A673 (cell line): ENCODE data around the gene RHBDF2. TPM values are rescaled to one million over a fixed set of nuclear protein-coding genes. Genes with fewer than 3 reads are reported as not detected.

ENCODE experiments used
- BruUV-seq: library from RNA; stranded (reverse); fragments of 400-500 nt; replicated peaks from 2 replicates; lab custom pipeline; 2021; lab: Mats Ljungman, UMichigan
- CTCF ChIA-PET: fragments of 300-600 bp; sonication (Branson Sonifier 250); formaldehyde crosslinking; loops from one replicate; lab custom pipeline; 2022; ENCODE audit warnings: antibody characterized with exemption; lab: Charles Lee
- POLR2A ChIA-PET: fragments of 300-600 bp; sonication (Branson Sonifier 250); formaldehyde crosslinking; loops from one replicate; lab custom pipeline; 2022; ENCODE audit warnings: antibody characterized with exemption; ENCODE audit not compliant: low non-redundant PET; lab: Charles Lee
- DNase-seq: peaks from one replicate; pipeline ENCODE4 v3.0.0-alpha.2; 2015; ENCODE audit warnings: low spot score
- H3K27ac ChIP-seq: fragments of 200-600 bp; sonication (generic); 2 replicates; pipeline ENCODE4 v1.5.1; 2016; ENCODE audit warnings: mixed run types, low read depth, mild to moderate bottlenecking, mixed read lengths, antibody characterized with exemption, low read length; ENCODE audit not compliant: poor library complexity, severe bottlenecking
- H3K27me3 ChIP-seq: fragments of 200-600 bp; sonication (generic); replicated peaks from 2 replicates; pipeline ENCODE4 v1.6.1; 2017; ENCODE audit warnings: mixed run types, low read depth, mild to moderate bottlenecking, mixed read lengths, antibody characterized with exemption, low read length; ENCODE audit not compliant: insufficient read depth, poor library complexity
- H3K36me3 ChIP-seq: fragments of 200-600 bp; sonication (generic); 2 replicates; pipeline ENCODE4 v1.6.1; 2016; ENCODE audit warnings: mixed run types, mild to moderate bottlenecking, mixed read lengths, antibody characterized with exemption, low read length; ENCODE audit not compliant: insufficient read depth, poor library complexity, severe bottlenecking
- H3K4me1 ChIP-seq: fragments of 200-600 bp; sonication (generic); 2 replicates; pipeline ENCODE4 v1.6.1; 2017; ENCODE audit warnings: mixed run types, mild to moderate bottlenecking, mixed read lengths, antibody characterized with exemption, low read length; ENCODE audit not compliant: insufficient read depth, poor library complexity, severe bottlenecking
- H3K4me3 ChIP-seq: fragments of 200-600 bp; sonication (generic); 2 replicates; pipeline ENCODE4 v1.5.1; 2016; ENCODE audit warnings: low read depth, mixed run types, mild to moderate bottlenecking, mixed read lengths, low read length; ENCODE audit not compliant: poor library complexity, severe bottlenecking
- H3K9me3 ChIP-seq: fragments of 200-600 bp; sonication (generic); 2 replicates; pipeline ENCODE4 v1.6.1; 2016; ENCODE audit warnings: mixed run types, low read depth, mild to moderate bottlenecking, mixed read lengths, antibody characterized with exemption, low read length; ENCODE audit not compliant: poor library complexity, severe bottlenecking
- EZH2 ChIP-seq: fragments of 200-600 bp; sonication (generic); IDR thresholded peaks from 2 replicates; pipeline ENCODE4 v1.6.1; 2017; ENCODE audit warnings: borderline replicate concordance, low read depth, mild to moderate bottlenecking, mixed read lengths, antibody characterized with exemption, low read length; ENCODE audit not compliant: poor library complexity, severe bottlenecking
- intact Hi-C: fragments of 100-400 bp; cut with micrococcal nuclease; formaldehyde crosslinking; loops from one replicate; pipeline ENCODE4 v1.10.0; 2022; ENCODE audit not compliant: unreplicated experiment
- total RNA-seq: library from RNA; stranded (reverse); gene quantifications from 2 replicates; pipeline ENCODE4 v1.2.3, GENCODE V29; 2021
- TF ChIP-seq, protein P1 (sequence below): fragments of 300-800, 200-600 bp; sonication (generic); conservative IDR thresholded peaks from 2 replicates; pipeline ENCODE4 v1.5.1; 2017; ENCODE audit warnings: low read depth, mild to moderate bottlenecking, antibody characterized with exemption, low read length, moderate library complexity, mixed read lengths

Gene RHBDF2
- total RNA-seq, 1 experiment from 2014 or later: 20.4 TPM

- BruUV-seq: no TSS peak
Observed at GRCh38 chr17:76501827-76502307, 644 bp upstream of the RHBDF2 start.

DNA sequence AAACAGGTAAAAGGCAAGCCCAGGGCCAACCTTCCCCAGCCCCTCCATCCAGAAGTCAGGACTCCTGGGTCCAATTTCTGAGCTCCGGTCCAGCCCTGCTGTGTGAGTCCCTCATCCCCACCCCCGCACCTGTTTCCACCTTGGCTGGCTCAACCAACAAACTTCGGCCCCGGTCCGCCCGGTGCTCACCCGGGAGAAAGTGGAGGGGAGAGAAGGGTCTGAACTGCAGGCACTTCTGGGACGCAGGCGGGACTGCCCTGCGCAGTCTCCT is 541 bp downstream of the RHBDF2 start:
- DNase-seq: no peak
- H3K27ac ChIP-seq: peak overlapping the region; percentile 44
- TF ChIP-seq EZH2: no peak
- TF ChIP-seq, protein P1, sequence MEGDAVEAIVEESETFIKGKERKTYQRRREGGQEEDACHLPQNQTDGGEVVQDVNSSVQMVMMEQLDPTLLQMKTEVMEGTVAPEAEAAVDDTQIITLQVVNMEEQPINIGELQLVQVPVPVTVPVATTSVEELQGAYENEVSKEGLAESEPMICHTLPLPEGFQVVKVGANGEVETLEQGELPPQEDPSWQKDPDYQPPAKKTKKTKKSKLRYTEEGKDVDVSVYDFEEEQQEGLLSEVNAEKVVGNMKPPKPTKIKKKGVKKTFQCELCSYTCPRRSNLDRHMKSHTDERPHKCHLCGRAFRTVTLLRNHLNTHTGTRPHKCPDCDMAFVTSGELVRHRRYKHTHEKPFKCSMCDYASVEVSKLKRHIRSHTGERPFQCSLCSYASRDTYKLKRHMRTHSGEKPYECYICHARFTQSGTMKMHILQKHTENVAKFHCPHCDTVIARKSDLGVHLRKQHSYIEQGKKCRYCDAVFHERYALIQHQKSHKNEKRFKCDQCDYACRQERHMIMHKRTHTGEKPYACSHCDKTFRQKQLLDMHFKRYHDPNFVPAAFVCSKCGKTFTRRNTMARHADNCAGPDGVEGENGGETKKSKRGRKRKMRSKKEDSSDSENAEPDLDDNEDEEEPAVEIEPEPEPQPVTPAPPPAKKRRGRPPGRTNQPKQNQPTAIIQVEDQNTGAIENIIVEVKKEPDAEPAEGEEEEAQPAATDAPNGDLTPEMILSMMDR: no peak
- H3K4me1 ChIP-seq: peaks cover 51% of the 10 kb centered on the region
- BruUV-seq: no TSS peak
- no peaks in the 10 kb centered on the region for H3K9me3 ChIP-seq
- H3K27me3 ChIP-seq: no peaks in the 10 kb centered on the region
- H3K4me3 ChIP-seq: peak overlapping the region; percentile 69
- CTCF ChIA-PET: no interaction called here
- H3K36me3 ChIP-seq: no peaks in the 10 kb centered on the region
- POLR2A ChIA-PET: no interaction called here
- intact Hi-C loops: loop anchor here (5.0 kb wide), 1 partner anchor 198 kb away; no protein-coding TSS in a partner anchor

More at GRCh38 chr17:76501827-76502307, 644 bp upstream of the RHBDF2 start:
- H3K4me1 ChIP-seq: peaks cover 44% of the 10 kb centered on the region
- intact Hi-C loops: loop anchor here (5.0 kb wide), 1 partner anchor 200 kb away; no protein-coding TSS in a partner anchor
- ChIA-PET CTCF (interaction anchor here (0.6 kb wide), 1 partner anchor 77 kb away, joined by 4 read pairs; no protein-coding TSS in a partner anchor), POLR2A (no interaction called here)
- no peaks in the 10 kb centered on the region for H3K9me3 ChIP-seq
- peak overlapping the region; percentile 47 for H3K27ac ChIP-seq
- H3K4me3 ChIP-seq: peak overlapping the region; percentile 69
- DNase-seq: no peak
- no peak for TF ChIP-seq EZH2
- TF ChIP-seq, protein P1: no peak
- H3K27me3 ChIP-seq: no peaks in the 10 kb centered on the region
- H3K36me3 ChIP-seq: no peaks in the 10 kb centered on the region

- BruUV-seq: no TSS peak
- no peak overlapping the region for H3K27ac ChIP-seq
- peaks cover 52% of the 10 kb centered on the region for H3K4me1 ChIP-seq
- H3K36me3 ChIP-seq: no peaks in the 10 kb centered on the region
- H3K27me3 ChIP-seq: no peaks in the 10 kb centered on the region
- TF ChIP-seq, protein P1: no peak
- no peak for TF ChIP-seq EZH2
- peak overlapping the region; percentile 69 for H3K4me3 ChIP-seq
- intact Hi-C loops: loop anchor here (5.0 kb wide), 1 partner anchor 198 kb away; no protein-coding TSS in a partner anchor
- no peak for DNase-seq
- CTCF ChIA-PET: interaction anchor here (0.5 kb wide), 1 partner anchor 35 kb away, joined by 7 read pairs; no protein-coding TSS in a partner anchor
- POLR2A ChIA-PET: interaction anchor here (0.8 kb wide), 1 partner anchor 19 kb away, joined by 3 read pairs; no protein-coding TSS in a partner anchor
- H3K9me3 ChIP-seq: no peaks in the 10 kb centered on the region
Observed at GRCh38 chr17:76500074-76500746, 1.0 kb downstream of the RHBDF2 start.
